GM12801 (cell line): ENCODE data around the gene NEU3.

Experiments
- TF ChIP-seq, protein P1 (sequence below): IDR thresholded peaks from one replicate; pipeline ENCODE4 v1.5.1; 2011; ENCODE audit warnings: control low read depth; ENCODE audit not compliant: insufficient read length; ENCODE audit errors: extremely low read depth

Gene NEU3

GRCh38 chr11:75033916-75034315 is 45.2 kb downstream of the NEU3 start:
- TF ChIP-seq, protein P1, sequence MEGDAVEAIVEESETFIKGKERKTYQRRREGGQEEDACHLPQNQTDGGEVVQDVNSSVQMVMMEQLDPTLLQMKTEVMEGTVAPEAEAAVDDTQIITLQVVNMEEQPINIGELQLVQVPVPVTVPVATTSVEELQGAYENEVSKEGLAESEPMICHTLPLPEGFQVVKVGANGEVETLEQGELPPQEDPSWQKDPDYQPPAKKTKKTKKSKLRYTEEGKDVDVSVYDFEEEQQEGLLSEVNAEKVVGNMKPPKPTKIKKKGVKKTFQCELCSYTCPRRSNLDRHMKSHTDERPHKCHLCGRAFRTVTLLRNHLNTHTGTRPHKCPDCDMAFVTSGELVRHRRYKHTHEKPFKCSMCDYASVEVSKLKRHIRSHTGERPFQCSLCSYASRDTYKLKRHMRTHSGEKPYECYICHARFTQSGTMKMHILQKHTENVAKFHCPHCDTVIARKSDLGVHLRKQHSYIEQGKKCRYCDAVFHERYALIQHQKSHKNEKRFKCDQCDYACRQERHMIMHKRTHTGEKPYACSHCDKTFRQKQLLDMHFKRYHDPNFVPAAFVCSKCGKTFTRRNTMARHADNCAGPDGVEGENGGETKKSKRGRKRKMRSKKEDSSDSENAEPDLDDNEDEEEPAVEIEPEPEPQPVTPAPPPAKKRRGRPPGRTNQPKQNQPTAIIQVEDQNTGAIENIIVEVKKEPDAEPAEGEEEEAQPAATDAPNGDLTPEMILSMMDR, result no peak

- TF ChIP-seq, protein P1, result no peak
Measured at GRCh38 chr11:75035256-75035655, 46.5 kb downstream of the NEU3 start.

DNA sequence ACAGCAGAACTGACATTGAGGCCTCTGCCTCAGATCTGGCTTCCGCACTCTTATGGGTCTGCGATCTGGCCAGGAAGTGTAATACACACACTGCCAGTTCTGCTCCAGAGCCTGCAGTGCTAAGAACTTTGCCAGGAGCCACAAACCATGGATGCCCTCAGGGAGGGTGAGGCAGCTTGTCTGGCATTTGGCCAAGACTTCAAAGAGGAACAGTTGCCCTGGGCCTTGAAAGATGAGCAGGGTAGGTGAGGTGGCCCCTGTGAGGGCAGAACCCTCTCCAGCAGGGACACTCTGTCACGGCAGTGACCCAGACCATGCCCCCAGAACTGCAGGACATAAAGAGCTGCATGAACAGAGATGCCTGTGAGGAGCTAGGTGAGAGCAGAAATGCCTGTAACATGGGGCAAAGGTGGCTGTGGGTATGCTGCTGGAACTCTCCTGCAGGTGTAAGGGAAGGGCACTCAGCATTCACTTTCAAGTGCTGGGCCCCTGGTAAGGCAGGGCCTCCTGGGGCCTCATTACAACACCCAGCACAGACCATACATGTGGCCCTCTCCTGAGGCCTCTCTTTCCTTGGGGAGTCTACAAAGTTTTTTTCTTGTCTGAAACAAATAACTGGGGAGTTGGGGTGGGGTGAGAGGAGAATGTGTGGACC is 47.3 kb downstream of the NEU3 start:
- TF ChIP-seq, protein P1, result no peak

- TF ChIP-seq, protein P1, result no peak
Measured at GRCh38 chr11:75040167-75040770, 51.5 kb downstream of the NEU3 start.

DNA sequence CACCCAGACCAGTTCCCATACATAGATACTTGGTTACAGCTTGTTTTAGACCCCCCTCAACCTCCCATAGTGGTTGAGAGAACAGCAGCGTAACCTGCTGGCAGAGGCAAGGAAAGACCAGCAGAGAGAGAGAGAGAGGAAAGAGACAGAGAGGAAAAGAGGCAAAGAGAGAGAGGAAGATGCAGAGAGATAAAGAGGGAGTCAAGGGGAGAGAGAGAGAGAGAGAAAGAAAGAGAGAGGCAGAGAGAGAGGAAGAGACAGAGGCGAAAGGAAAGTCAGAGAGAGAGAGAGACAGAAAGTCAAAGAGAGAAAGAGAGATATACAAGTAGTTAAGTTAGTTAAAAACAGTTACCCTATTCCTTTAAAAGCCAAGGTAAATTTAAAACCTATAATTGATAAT is 52.5 kb downstream of the NEU3 start:
- TF ChIP-seq, protein P1, result no peak

GRCh38 chr11:75047191-75047590 is 58.5 kb downstream of the NEU3 start:
- TF ChIP-seq, protein P1, result no peak

DNA sequence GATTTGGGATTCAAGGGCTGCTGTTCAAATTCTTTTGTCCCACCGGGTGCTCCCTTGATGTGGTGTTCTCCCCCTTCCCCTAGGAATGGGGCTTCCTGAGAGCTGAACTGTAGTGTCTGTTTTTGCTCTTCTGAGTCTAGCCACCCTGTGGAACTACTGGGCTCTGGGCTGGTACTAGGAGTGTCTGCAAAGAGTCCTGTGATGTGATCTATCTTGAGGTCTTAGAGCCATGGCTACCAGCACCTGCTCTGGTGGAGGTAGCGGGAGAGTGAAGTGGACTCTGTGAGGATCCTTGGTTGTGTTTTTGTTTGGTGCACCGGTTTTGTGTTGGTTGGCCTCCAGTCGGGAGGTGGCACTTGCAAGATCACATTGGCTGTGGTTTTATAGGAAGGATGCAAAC is 61.8 kb downstream of the NEU3 start:
- TF ChIP-seq, protein P1, result no peak

GRCh38 chr11:75051043-75051442 is 62.3 kb downstream of the NEU3 start:
- TF ChIP-seq, protein P1, result no peak
